IMR-90 (cell line): Measurements from ENCODE around the gene VEPH1. TPM values are rescaled to one million over a fixed set of nuclear protein-coding genes. Genes with fewer than 3 reads are reported as not detected.

Experiments used
- ATAC-seq: fragments of 200-7000 bp; cut with Tn5 transposase; 2 replicates; pipeline ENCODE4 v1.9.1; 2020; ENCODE audit warnings: low read depth, mild to moderate bottlenecking, moderate library complexity
- BruUV-seq: library from RNA; stranded (reverse); fragments of 400-500 nt; replicated peaks from 2 replicates; lab custom pipeline; 2021; lab: Mats Ljungman, UMichigan
- CTCF ChIA-PET: fragments of 300-600 bp; formaldehyde crosslinking; extraction: SDS; loops from one replicate; lab custom pipeline; 2021; ENCODE audit warnings: antibody characterized with exemption; lab: Yijun Ruan, JAX
- POLR2A ChIA-PET: fragments of 300-600 bp; sonication (Branson Sonifier 250); formaldehyde crosslinking; loops from one replicate; lab custom pipeline; 2022; ENCODE audit warnings: antibody characterized with exemption; ENCODE audit not compliant: unreplicated experiment; lab: Charles Lee
- DNase-seq: peaks from one replicate; pipeline ENCODE4 v3.0.0; 2013
- H2AFZ ChIP-seq: replicated peaks from 2 replicates; pipeline ENCODE3; 2013; ENCODE audit warnings: low read length, mild to moderate bottlenecking; ENCODE audit not compliant: poor library complexity
- H2AK5ac ChIP-seq: 2 replicates; pipeline ENCODE4 v1.6.1; 2013; ENCODE audit warnings: low read depth, low read length, inconsistent platforms
- H2AK9ac ChIP-seq: replicated peaks from 2 replicates; pipeline ENCODE3; 2013; ENCODE audit warnings: mild to moderate bottlenecking, low read depth, low read length, moderate library complexity; ENCODE audit not compliant: poor library complexity
- H2BK120ac ChIP-seq: 2 replicates; pipeline ENCODE4 v1.6.1; 2013; ENCODE audit warnings: low read depth, low read length, inconsistent platforms
- H2BK15ac ChIP-seq: 3 replicates; pipeline ENCODE4 v1.6.1; 2013; ENCODE audit warnings: low read depth, low read length, inconsistent platforms
- H2BK20ac ChIP-seq: 2 replicates; pipeline ENCODE4 v1.6.1; 2013; ENCODE audit warnings: low read depth, mild to moderate bottlenecking, inconsistent platforms, low read length, moderate library complexity
- H2BK5ac ChIP-seq: 2 replicates; pipeline ENCODE4 v1.6.1; 2013; ENCODE audit warnings: mild to moderate bottlenecking, low read depth, low read length, inconsistent platforms; ENCODE audit not compliant: poor library complexity, severe bottlenecking
- H3K14ac ChIP-seq: replicated peaks from 2 replicates; pipeline ENCODE4 v1.6.1; 2013; ENCODE audit warnings: low read depth, low read length, inconsistent platforms
- H3K18ac ChIP-seq: 2 replicates; pipeline ENCODE4 v1.6.1; 2013; ENCODE audit warnings: low read depth, low read length, control low read depth
- H3K23ac ChIP-seq: 2 replicates; pipeline ENCODE4 v1.6.1; 2013; ENCODE audit warnings: low read depth, low read length, inconsistent platforms
- H3K27ac ChIP-seq: 2 replicates; pipeline ENCODE4 v1.5.1; 2013; ENCODE audit warnings: mild to moderate bottlenecking, control low read depth, low read length; ENCODE audit not compliant: insufficient read depth
- H3K27me3 ChIP-seq: 2 replicates; pipeline ENCODE4 v1.6.1; 2013; ENCODE audit warnings: low read length; ENCODE audit not compliant: control insufficient read depth, insufficient read depth
- H3K36me3 ChIP-seq: 2 replicates; pipeline ENCODE4 v1.6.1; 2013; ENCODE audit warnings: low read length, mixed read lengths; ENCODE audit not compliant: control insufficient read depth, insufficient read depth
- H3K4ac ChIP-seq: 2 replicates; pipeline ENCODE4 v1.6.1; 2013; ENCODE audit warnings: low read depth, low read length, inconsistent platforms
- H3K4me1 ChIP-seq: 2 replicates; pipeline ENCODE4 v1.6.1; 2013; ENCODE audit warnings: low read length, mixed read lengths; ENCODE audit not compliant: control insufficient read depth, insufficient read depth
- H3K4me2 ChIP-seq: 2 replicates; pipeline ENCODE4 v1.6.1; 2013; ENCODE audit warnings: low read depth, mild to moderate bottlenecking, control low read depth, low read length, moderate library complexity
- H3K4me3 ChIP-seq: 2 replicates; pipeline ENCODE4 v1.5.1; 2013; ENCODE audit warnings: low read depth, mild to moderate bottlenecking, control low read depth, low read length, moderate library complexity; ENCODE audit not compliant: insufficient read depth
- H3K56ac ChIP-seq: 2 replicates; pipeline ENCODE4 v1.6.1; 2013; ENCODE audit warnings: low read length, inconsistent platforms; ENCODE audit not compliant: insufficient read depth; ENCODE audit errors: extremely low read depth
- H3K79me1 ChIP-seq, 2 experiments: 2 replicates each; pipeline ENCODE4 v1.6.1; 2013; ENCODE audit warnings: low read length in 2 of 2, inconsistent platforms in 1 of 2, low read depth in 1 of 2
- H3K9ac ChIP-seq: 2 replicates; pipeline ENCODE4 v1.6.1; 2013; ENCODE audit warnings: low read depth, low read length, control low read depth
- H3K9me1 ChIP-seq: 2 replicates; pipeline ENCODE4 v1.6.1; 2013; ENCODE audit warnings: low read length, inconsistent platforms; ENCODE audit not compliant: insufficient read depth
- H3K9me3 ChIP-seq: 2 replicates; pipeline ENCODE4 v1.6.1; 2013; ENCODE audit warnings: low read length; ENCODE audit not compliant: control insufficient read depth, insufficient read depth
- H4K20me1 ChIP-seq: 2 replicates; pipeline ENCODE4 v1.6.1; 2013; ENCODE audit warnings: low read length, inconsistent platforms; ENCODE audit not compliant: insufficient read depth
- H4K5ac ChIP-seq: 2 replicates; pipeline ENCODE4 v1.6.1; 2013; ENCODE audit warnings: mild to moderate bottlenecking, low read depth, low read length, control low read depth
- H4K8ac ChIP-seq, 2 experiments: 2 replicates each; pipeline ENCODE4 v1.6.1; 2013; ENCODE audit warnings: low read depth in 2 of 2, low read length in 2 of 2, control low read depth in 1 of 2, inconsistent platforms in 1 of 2
- H4K91ac ChIP-seq: 2 replicates; pipeline ENCODE4 v1.6.1; 2013; ENCODE audit warnings: low read depth, low read length, inconsistent platforms; ENCODE audit not compliant: insufficient read depth
- BHLHE40 ChIP-seq: fragments of 150-350 bp; IDR thresholded peaks from 2 replicates; pipeline ENCODE4 v1.6.1; 2016; ENCODE audit warnings: mild to moderate bottlenecking, low read depth, low read length
- CTCF ChIP-seq: conservative IDR thresholded peaks from 2 replicates; pipeline ENCODE4 v1.5.1; 2012; ENCODE audit warnings: mild to moderate bottlenecking, low read depth, low read length, improper control_type of control experiment
- MAZ ChIP-seq: IDR thresholded peaks from 2 replicates; pipeline ENCODE4 v1.6.1; 2012; ENCODE audit warnings: low read depth, mild to moderate bottlenecking, low read length, improper control_type of control experiment, moderate library complexity, borderline replicate concordance
- NFE2L2 ChIP-seq: fragments of 150-350 bp; IDR thresholded peaks from 2 replicates; pipeline ENCODE4 v1.6.1; 2016; ENCODE audit warnings: low read depth, mild to moderate bottlenecking, low read length
- SMC3 ChIP-seq: fragments of 150-350 bp; IDR thresholded peaks from 2 replicates; pipeline ENCODE4 v1.6.1; 2016; ENCODE audit warnings: low read depth, mild to moderate bottlenecking, antibody characterized with exemption, low read length, moderate library complexity
- WGBS, 2 experiments: methylation state at CpG; one replicate each; pipeline versions ENCODE4 v1.1.5 to v1.1.7; 2013; ENCODE audit warnings: missing lambda C conversion rate in 2 of 2; ENCODE audit not compliant: insufficient read length in 1 of 2; ENCODE audit errors: extremely low coverage in 2 of 2; 5-methylcytosine and 5-hydroxymethylcytosine counted together
- dilution Hi-C: fragments of 300-500 bp; cut with HindIII; formaldehyde crosslinking; loops from one replicate; pipeline ENCODE4 v1.14.3; 2018; ENCODE audit warnings: low sequenced_read_pairs; ENCODE audit not compliant: unreplicated experiment
- in situ Hi-C: fragments of 300-500 bp; cut with MboI; formaldehyde crosslinking; loops from 3 replicates; pipeline ENCODE4 v1.14.3; 2019; ENCODE audit warnings: low sequenced_read_pairs, inconsistent platforms, mixed read lengths
- intact Hi-C: fragments of 100-400 bp; cut with micrococcal nuclease; formaldehyde crosslinking; loops from 2 replicates; pipeline ENCODE4 v1.10.0; 2022
- polyA plus RNA-seq, 3 experiments: library from polyadenylated mRNA; depleted of rRNA; stranded (reverse); fragments of >200 nt; gene quantifications; 2 replicates each; pipeline ENCODE4 v1.2.3, GENCODE V29; 2012; ENCODE audit warnings: low replicate concordance in 1 of 3
- total RNA-seq: library from RNA; depleted of rRNA; stranded (reverse); fragments of >200 nt; gene quantifications from 2 replicates; pipeline ENCODE4 v1.2.3, GENCODE V29; 2012

VEPH1 gene
- total and polyA plus RNA-seq, 2 of the 4 experiments (the other 2 are of a cell fraction), result 30.5 to 130 TPM

GRCh38 chr3:157479464-157480243, 23.6 kb downstream of the VEPH1 start (continued):
- no peak for TF ChIP-seq SMC3

- intact Hi-C loops (no loop called here), in situ Hi-C loops (no loop called here), dilution Hi-C loops (no loop called here)
- Histone ChIP-seq H2BK20ac (no peak overlapping the region), H3K14ac (no peak overlapping the region), H2BK15ac (no peak overlapping the region), H3K56ac (no peak overlapping the region), H3K36me3 (no peaks in the 10 kb centered on the region), H3K79me1 (peaks cover 14 to 21% of the 10 kb centered on the region in 2 experiments; a peak in 3 of 4 replicates), H3K4me1 (peaks cover 2% of the 10 kb centered on the region; the same call in 1 of the 2 replicates), H2AFZ (no peak overlapping the region), H4K20me1 (no peaks in the 10 kb centered on the region), H2AK9ac (no peak overlapping the region), H3K4me3 (no peak overlapping the region), H4K91ac (no peak overlapping the region), H3K9ac (no peak overlapping the region), H2AK5ac (0 out of 2 replicates have a peak overlapping the region, but pooled peaks have one; percentile 13), H3K23ac (no peak overlapping the region), H3K27ac (no peak overlapping the region), H4K5ac (no peak overlapping the region), H3K9me3 (no peaks in the 10 kb centered on the region), H3K9me1 (no peaks in the 10 kb centered on the region), H3K4ac (no peak overlapping the region), H3K4me2 (no peak overlapping the region), H2BK5ac (no peak overlapping the region), H4K8ac (no peak overlapping the region), H3K27me3 (no peaks in the 10 kb centered on the region), H2BK120ac (no peak overlapping the region), H3K18ac (no peak overlapping the region)
- ChIA-PET CTCF (no interaction called here), POLR2A (no interaction called here)
- ATAC-seq (no peak), DNase-seq (peak; percentile 21)
- no peak for TF ChIP-seq CTCF
- TF ChIP-seq BHLHE40, result no peak
- no peak for TF ChIP-seq MAZ
- TF ChIP-seq NFE2L2, result no peak
- no TSS peak for BruUV-seq
- WGBS, 2 experiments, result no CpG with 5 or more reads among the region's 3 CpGs
Observed at GRCh38 chr3:157477441-157477840, 25.8 kb downstream of the VEPH1 start.
